Neural progenitor cell (in vitro differentiated cells): Measurements from ENCODE around the gene OR5H2. TPM values are rescaled to one million over a fixed set of nuclear protein-coding genes. Genes with fewer than 3 reads are reported as not detected.

ENCODE experiments used
- DNase-seq: peaks from one replicate; pipeline ENCODE4 v3.0.0-alpha.2; 2016; ENCODE audit warnings: low spot score
- H2AFZ ChIP-seq: fragments of 200-600 bp; sonication (generic); replicated peaks from 2 replicates; pipeline ENCODE4 v1.6.1; 2016; ENCODE audit warnings: antibody characterized with exemption
- H3F3A ChIP-seq: fragments of 200-600 bp; sonication (generic); 2 replicates; pipeline ENCODE4 v1.6.1; 2016; ENCODE audit warnings: antibody characterized with exemption, low read depth
- H3K27ac ChIP-seq: fragments of 200-600 bp; sonication (generic); 2 replicates; pipeline ENCODE4 v1.5.1; 2016; ENCODE audit warnings: mild to moderate bottlenecking
- H3K27me3 ChIP-seq: fragments of 200-600 bp; sonication (generic); 2 replicates; pipeline ENCODE4 v1.6.1; 2016; ENCODE audit warnings: mild to moderate bottlenecking, moderate library complexity
- H3K36me3 ChIP-seq: fragments of 200-600 bp; sonication (generic); 2 replicates; pipeline ENCODE4 v1.5.1; 2016
- H3K4me1 ChIP-seq: fragments of 200-600 bp; sonication (generic); 2 replicates; pipeline ENCODE4 v1.6.1; 2016; ENCODE audit warnings: mixed run types
- H3K4me2 ChIP-seq: fragments of 200-600 bp; sonication (generic); 2 replicates; pipeline ENCODE4 v1.6.1; 2016
- H3K4me3 ChIP-seq: fragments of 200-600 bp; sonication (generic); 2 replicates; pipeline ENCODE4 v1.5.1; 2016
- H3K79me2 ChIP-seq: fragments of 200-600 bp; sonication (generic); 2 replicates; pipeline ENCODE4 v1.6.1; 2016; ENCODE audit warnings: low read depth
- H3K9ac ChIP-seq: fragments of 200-600 bp; sonication (generic); 2 replicates; pipeline ENCODE4 v1.6.1; 2016
- H3K9me3 ChIP-seq: fragments of 200-600 bp; sonication (generic); 2 replicates; pipeline ENCODE4 v1.5.1; 2016; ENCODE audit warnings: low read depth
- H4K20me1 ChIP-seq: fragments of 200-600 bp; sonication (generic); 2 replicates; pipeline ENCODE4 v1.6.1; 2016; ENCODE audit warnings: low read depth
- H3K27ac Mint-ChIP-seq: 3 replicates; pipeline ENCODE4 v1.8.0; 2021; ENCODE audit warnings: mixed read lengths
- H3K27me3 Mint-ChIP-seq: 2 replicates; pipeline ENCODE4 v1.8.0; 2022; ENCODE audit warnings: low read depth, mild to moderate bottlenecking, inconsistent platforms, moderate library complexity, mixed read lengths; ENCODE audit not compliant: insufficient read depth
- H3K36me3 Mint-ChIP-seq: 3 replicates; pipeline ENCODE4 v1.8.0; 2021; ENCODE audit warnings: mixed read lengths
- H3K4me1 Mint-ChIP-seq: 3 replicates; pipeline ENCODE4 v1.8.0; 2021; ENCODE audit warnings: mixed read lengths
- H3K4me3 Mint-ChIP-seq: 3 replicates; pipeline ENCODE4 v1.8.0; 2021; ENCODE audit warnings: mild to moderate bottlenecking, moderate library complexity, mixed read lengths
- H3K9me3 Mint-ChIP-seq: 3 replicates; pipeline ENCODE4 v1.8.0; 2020; ENCODE audit warnings: mixed read lengths
- EZH2 ChIP-seq: fragments of 200-600 bp; sonication (generic); IDR thresholded peaks from 2 replicates; pipeline ENCODE4 v1.6.1; 2017; ENCODE audit warnings: antibody characterized with exemption, mild to moderate bottlenecking, moderate library complexity
- EZH2phosphoT487 ChIP-seq: fragments of 200-600 bp; sonication (generic); IDR thresholded peaks from 2 replicates; pipeline ENCODE4 v1.6.1; 2017; ENCODE audit warnings: antibody characterized with exemption
- total RNA-seq: library from RNA; depleted of rRNA; stranded (reverse); fragments of >200 nt; gene quantifications from 2 replicates; pipeline ENCODE4 v1.2.3, GENCODE V29; 2015; ENCODE audit warnings: low replicate concordance
- TF ChIP-seq, protein P1 (sequence below): fragments of 200-600 bp; sonication (generic); IDR thresholded peaks from 2 replicates; pipeline ENCODE4 v1.5.1; 2017; ENCODE audit warnings: antibody characterized with exemption, mild to moderate bottlenecking

Gene OR5H2
- total RNA-seq, 1 donor from 2014 or later, result not detected

DNA sequence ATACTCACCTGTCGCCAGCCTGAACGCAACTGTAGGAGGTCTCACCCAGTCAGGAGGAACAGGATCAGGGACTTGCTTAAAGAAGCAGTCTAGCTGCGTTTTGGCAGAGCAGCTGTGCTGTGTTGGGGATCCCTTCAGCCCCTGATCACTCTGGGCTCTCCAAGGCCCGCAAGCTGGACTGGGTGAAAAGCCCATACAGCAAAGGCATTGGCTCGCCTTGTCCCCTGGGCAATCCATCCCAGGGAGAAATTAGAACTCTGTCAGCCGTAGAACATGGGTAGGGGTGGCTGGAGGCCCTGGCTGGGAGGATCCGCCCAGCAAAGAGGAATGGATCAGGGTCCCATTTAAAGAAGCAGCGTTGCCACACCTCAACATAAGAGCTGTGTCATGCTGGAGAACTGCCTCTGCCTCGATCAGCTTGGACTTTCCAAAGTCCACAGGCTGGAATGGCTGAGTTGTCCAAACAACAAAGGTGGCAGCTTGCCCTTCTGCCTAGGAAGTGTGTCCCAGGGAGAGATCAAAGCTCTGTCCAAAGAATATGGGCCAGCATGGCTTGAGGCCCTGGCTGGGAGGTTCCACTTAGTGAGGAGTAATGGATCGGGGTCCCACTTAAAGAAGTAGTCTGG lies 9.1 kb downstream of the OR5H2 start:
- TF ChIP-seq, protein P1, sequence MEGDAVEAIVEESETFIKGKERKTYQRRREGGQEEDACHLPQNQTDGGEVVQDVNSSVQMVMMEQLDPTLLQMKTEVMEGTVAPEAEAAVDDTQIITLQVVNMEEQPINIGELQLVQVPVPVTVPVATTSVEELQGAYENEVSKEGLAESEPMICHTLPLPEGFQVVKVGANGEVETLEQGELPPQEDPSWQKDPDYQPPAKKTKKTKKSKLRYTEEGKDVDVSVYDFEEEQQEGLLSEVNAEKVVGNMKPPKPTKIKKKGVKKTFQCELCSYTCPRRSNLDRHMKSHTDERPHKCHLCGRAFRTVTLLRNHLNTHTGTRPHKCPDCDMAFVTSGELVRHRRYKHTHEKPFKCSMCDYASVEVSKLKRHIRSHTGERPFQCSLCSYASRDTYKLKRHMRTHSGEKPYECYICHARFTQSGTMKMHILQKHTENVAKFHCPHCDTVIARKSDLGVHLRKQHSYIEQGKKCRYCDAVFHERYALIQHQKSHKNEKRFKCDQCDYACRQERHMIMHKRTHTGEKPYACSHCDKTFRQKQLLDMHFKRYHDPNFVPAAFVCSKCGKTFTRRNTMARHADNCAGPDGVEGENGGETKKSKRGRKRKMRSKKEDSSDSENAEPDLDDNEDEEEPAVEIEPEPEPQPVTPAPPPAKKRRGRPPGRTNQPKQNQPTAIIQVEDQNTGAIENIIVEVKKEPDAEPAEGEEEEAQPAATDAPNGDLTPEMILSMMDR, result no peak
- TF ChIP-seq EZH2 (no peak), EZH2phosphoT487 (no peak)
- Histone ChIP-seq H3K4me2 (no peak overlapping the region), H3K9me3 (no peaks in the 10 kb centered on the region), H2AFZ (no peak overlapping the region), H3K27ac (no peak overlapping the region), H3K9ac (no peak overlapping the region), H3K36me3 (no peaks in the 10 kb centered on the region), H3K4me3 (no peak overlapping the region), H3F3A (no peaks in the 10 kb centered on the region), H4K20me1 (no peaks in the 10 kb centered on the region), H3K79me2 (no peaks in the 10 kb centered on the region), H3K27me3 (no peaks in the 10 kb centered on the region), H3K4me1 (no peaks in the 10 kb centered on the region)
- Mint-ChIP-seq H3K4me1 (no peaks in the 10 kb centered on the region), H3K36me3 (no peaks in the 10 kb centered on the region), H3K4me3 (no peak overlapping the region), H3K27ac (no peak overlapping the region), H3K9me3 (peaks cover 2% of the 10 kb centered on the region), H3K27me3 (no peaks in the 10 kb centered on the region)
- DNase-seq, result no peak

DNA sequence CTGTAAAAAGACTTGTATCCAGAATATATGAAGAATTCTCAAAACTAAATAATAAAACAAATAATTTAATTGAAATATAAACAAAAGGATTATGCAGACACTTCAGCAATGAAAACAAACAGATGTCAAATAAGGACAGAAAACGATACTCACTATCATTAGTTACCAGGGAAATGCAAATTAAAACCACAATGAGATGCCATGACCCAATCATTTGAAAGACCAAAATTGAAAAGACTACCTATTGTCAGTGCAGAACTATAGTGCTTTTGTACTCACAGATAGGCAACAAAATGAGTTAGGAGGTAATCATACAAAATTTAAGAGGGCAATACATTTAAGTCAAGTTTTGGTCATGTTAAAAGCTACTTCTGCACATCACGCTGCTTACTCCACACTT lies 39.8 kb downstream of the OR5H2 start:
- Histone ChIP-seq H3K36me3 (no peaks in the 10 kb centered on the region), H3K27me3 (no peaks in the 10 kb centered on the region), H3K4me1 (no peaks in the 10 kb centered on the region), H4K20me1 (no peaks in the 10 kb centered on the region), H3K4me3 (no peak overlapping the region), H2AFZ (no peak overlapping the region), H3K79me2 (no peaks in the 10 kb centered on the region), H3K27ac (no peak overlapping the region), H3K4me2 (no peak overlapping the region), H3K9ac (no peak overlapping the region), H3K9me3 (no peaks in the 10 kb centered on the region), H3F3A (no peaks in the 10 kb centered on the region)
- H3K27ac Mint-ChIP-seq, result no peak overlapping the region
- H3K36me3 Mint-ChIP-seq, result no peaks in the 10 kb centered on the region
- DNase-seq, result no peak
- TF ChIP-seq, protein P1, result no peak
- TF ChIP-seq EZH2phosphoT487 (no peak), EZH2 (no peak)
- H3K9me3 Mint-ChIP-seq, result no peaks in the 10 kb centered on the region
- no peaks in the 10 kb centered on the region for H3K4me1 Mint-ChIP-seq
- H3K4me3 Mint-ChIP-seq, result no peak overlapping the region
- H3K27me3 Mint-ChIP-seq, result no peaks in the 10 kb centered on the region

DNA sequence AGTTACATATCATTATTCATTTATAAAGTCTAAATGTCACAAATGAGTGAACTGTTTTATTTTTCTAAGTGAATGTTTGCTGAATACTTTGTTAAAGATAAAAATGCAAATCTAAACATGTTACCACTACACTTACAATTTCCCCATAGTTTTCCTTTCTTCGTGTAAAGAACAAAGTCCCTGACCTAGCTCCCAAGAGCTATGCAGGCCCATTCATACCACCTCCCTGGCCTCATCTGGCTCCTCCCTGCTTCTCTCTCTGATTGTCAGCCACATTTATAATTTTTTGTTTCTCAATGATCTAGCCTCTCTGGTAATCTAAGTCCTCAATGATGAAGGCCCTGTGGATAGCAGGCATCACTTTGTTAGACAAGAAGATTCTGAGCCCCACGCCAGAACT lies 40.4 kb downstream of the OR5H2 start:
- no peak for DNase-seq
- TF ChIP-seq EZH2, result no peak
- no peak for TF ChIP-seq EZH2phosphoT487
- TF ChIP-seq, protein P1, result no peak
- no peaks in the 10 kb centered on the region for H4K20me1 ChIP-seq
- no peaks in the 10 kb centered on the region for H3K36me3 ChIP-seq
- no peaks in the 10 kb centered on the region for H3K4me1 ChIP-seq
- no peak overlapping the region for H3K27ac ChIP-seq
- no peaks in the 10 kb centered on the region for H3K9me3 ChIP-seq
- H3K4me2 ChIP-seq, result no peak overlapping the region
- Mint-ChIP-seq H3K27me3 (no peaks in the 10 kb centered on the region), H3K4me3 (no peak overlapping the region), H3K27ac (no peak overlapping the region), H3K9me3 (no peaks in the 10 kb centered on the region), H3K4me1 (no peaks in the 10 kb centered on the region), H3K36me3 (no peaks in the 10 kb centered on the region)
- no peak overlapping the region for H3K9ac ChIP-seq
- no peaks in the 10 kb centered on the region for H3K79me2 ChIP-seq
- no peak overlapping the region for H3K4me3 ChIP-seq
- H3K27me3 ChIP-seq, result no peaks in the 10 kb centered on the region
- H3F3A ChIP-seq, result no peaks in the 10 kb centered on the region
- H2AFZ ChIP-seq, result no peak overlapping the region
